GM12891 (cell line): Measurements from ENCODE around the gene ENTR1.

Experiments used
- PAX5 ChIP-seq: IDR thresholded peaks from 2 replicates; pipeline ENCODE4 v1.6.1; 2011; ENCODE audit warnings: low read length, moderate library complexity, mild to moderate bottlenecking; ENCODE audit not compliant: insufficient read depth, severe bottlenecking
- POLR2A ChIP-seq: IDR thresholded peaks from 2 replicates; pipeline ENCODE4 v1.6.1; 2011; ENCODE audit warnings: low read depth, low read length, control low read depth

- TF ChIP-seq PAX5 (no peak), POLR2A (no peak)
These were observed 42.9 kb upstream of the ENTR1 start for GRCh38 chr9:136453326-136453725.
